HG02884 (cell line): ENCODE data around the gene PLAGL2.

Experiments used
- ATAC-seq: cut with Tn5 transposase; IDR thresholded peaks from one replicate; pipeline ENCODE4 v1.9.1; 2021; ENCODE audit warnings: mild to moderate bottlenecking, moderate library complexity; ENCODE audit not compliant: unreplicated experiment

PLAGL2 gene

DNA sequence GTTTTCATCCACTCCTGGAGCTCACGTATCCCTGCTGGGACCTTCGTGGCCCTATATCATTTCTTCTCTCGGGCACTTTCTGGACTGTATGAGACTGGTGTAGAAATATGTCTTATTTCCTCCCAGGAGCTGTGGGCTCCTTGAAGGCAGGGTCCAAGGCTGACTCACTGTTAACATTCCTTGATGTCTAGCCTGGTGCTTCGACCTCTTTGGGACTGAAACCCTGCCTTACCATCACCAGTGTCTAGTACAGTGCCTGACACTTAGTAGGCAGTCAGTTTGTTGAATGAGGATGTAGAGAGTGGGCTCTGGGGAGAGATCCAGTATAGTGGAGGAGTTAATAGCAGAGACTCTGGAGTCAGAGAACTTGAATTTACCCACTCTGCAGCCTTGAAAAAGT lies 23.7 kb upstream of the PLAGL2 start:
- no peak for ATAC-seq

DNA sequence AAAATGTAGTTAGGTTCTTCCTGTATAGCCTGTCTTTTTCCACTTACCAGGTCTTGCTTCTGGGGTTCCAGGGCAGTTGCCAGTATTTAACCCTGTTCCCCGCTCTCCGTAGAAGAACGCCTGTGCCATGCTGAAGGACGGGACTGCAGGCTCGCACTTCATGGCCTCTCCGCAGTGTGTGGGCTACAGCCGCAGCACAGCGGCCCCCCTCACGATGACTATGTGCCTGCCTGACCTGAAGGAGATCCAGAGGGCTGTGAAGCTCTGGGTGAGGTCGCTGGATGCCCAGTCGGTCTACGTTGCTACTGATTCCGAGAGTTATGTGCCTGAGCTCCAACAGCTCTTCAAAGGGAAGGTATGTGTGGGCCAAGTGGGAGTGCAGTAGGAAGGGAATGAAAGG lies 23.2 kb upstream of the PLAGL2 start:
- ATAC-seq, result no peak

DNA sequence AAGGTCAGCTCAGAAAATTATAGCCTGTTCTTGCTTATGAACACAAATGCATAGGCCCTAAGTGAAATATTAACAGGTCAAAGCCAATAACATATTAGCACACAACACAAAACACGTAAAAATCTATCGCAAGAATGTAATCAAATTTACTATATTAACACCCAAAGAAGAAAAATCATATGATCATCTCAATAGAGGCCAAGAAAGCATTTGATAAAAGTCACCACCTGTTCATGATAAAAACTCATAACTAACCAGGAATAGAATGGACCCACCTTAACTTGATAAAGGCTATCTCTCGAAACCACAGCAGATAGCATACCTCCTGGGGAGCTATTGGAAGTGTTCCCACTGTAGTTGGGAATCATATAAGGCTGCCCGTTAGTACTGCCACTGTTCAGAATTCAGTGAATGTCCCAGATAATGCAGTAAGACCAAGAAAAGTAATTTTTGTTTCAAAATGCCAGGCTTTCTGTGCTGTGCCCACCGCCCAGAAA lies 21.8 kb upstream of the PLAGL2 start:
- no peak for ATAC-seq

DNA sequence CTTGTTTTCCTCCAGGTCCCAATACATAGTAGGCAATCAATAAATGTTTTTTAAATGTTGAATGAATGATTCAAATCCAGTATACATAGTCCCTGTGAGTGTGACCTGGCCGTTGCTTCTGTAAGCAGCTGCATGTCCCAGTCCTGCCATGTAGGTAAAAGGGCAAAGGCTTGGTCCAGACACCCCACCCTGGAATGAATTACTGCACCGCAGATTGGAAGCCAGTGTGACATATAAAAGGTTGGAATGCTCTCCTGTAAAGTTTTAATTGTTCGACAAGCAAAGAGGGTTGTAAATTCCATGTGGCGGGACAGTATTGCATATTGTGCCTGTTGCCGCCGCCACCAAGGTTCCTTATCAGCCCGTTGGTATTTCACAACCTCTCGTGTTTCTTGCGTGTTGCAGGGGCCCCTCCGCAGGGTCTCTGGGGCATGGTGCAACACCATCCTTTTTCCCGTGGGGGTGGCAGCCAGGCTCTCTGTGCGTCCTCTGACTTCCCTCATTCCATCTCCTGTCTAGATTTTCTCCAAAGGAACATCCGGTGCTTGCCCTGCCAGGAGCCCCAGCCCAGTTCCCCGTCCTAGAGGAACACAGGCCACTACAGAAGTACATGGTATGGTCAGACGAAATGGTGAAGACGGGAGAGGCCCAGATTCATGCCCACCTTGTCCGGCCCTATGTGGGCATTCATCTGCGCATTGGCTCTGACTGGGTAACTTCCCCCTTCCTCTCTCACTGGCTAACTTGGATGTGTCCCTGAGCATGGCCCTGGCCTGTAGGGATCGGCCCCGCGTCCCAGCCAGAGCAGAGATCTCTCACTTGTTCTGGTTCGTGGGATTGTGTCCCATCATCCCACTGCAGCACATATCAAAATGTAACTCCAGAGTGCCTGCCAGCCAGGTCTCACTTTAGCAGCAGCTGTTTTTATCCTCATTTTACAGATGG lies 20.5 kb upstream of the PLAGL2 start:
- ATAC-seq, result no peak

DNA sequence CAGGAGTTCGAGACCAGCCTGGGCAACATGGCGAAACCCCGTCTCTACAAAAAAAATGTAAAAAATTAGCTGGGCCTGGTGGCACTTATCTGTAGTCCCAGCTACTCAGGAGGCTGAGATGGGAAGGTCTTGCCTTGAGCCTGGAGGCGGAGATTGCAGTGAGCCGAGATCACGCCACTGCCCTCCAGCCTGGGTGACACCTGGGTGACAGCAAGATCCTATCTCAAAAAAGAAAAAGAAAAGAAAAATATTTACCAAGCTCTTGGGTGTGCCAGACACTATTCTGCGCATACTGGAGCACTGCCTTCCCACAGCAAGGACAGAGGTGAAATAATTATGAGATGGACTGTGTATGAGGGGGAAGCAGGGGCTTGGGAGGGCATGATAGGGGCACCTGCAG lies 19.8 kb upstream of the PLAGL2 start:
- ATAC-seq, result no peak

DNA sequence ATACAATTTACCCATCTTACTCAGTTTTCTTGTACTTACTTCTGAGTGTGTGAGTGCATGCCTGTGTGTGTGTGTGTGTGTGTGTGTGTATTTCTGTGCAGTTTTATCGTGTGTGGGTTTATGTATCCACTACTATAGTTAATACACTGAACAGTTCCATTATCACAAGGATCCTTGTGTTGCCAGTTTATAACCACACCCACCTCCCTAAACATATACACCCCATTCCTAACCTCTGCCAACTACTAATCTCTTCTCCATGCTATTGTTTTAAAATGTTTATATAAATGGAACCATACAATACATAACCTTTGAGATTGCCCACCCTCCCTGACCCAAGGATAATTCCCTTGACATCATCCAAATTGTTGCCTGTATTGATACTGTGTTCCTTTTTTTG lies 18.8 kb upstream of the PLAGL2 start:
- no peak for ATAC-seq

DNA sequence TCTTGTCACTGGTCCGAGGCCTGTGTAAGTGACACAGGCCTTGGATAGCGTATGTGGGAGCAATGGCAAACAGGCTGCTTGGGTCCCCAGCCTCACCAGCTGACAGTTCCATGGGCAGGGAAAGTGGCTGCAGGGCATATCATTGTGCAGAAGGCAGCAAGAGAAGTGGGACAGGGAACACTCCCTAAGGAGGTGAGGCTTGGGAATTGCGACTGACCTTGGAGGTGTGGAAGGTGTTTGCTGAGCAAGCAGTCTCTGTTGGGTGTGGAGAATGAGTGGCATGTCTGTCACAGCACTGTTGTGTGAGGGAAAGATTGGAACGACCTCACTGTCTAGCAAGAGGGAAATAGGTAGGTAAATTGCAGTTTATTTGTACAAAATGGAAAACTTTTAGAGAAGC lies 16.9 kb upstream of the PLAGL2 start:
- no peak for ATAC-seq

DNA sequence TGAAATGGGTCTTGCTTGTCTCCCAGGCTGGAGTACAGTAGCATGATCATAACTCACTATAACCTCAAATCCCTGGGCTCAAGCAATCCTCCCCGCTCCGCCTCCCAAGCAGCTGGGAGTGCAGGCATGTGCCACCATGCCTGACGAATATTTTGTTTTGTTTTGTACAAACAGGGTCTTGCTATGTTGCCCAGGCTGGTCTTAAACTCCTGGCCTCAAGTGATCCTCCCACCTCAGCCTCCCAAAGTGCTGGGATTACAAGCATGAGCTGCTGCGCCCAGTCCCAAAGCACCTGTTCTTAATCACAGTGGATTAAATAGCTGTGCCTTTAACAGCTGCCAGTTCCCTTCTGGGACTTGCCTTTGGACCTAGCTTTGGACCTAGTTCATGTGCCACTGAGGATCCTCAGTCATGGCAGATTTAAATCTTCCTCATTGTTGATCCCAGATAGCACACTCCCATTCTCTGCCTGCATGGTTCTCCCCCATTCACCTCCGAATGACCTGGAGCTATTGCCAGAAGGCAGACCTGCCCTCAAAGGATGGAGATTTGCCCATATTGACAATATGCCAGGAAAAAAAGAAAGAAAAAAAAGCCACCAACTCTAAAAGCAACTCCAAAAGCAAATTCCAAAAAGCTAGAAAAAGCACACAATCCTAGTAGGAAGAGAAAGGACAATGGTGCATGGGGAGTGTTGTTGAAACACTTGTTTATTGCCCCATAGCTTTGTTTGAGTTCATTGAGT lies 10.8 kb upstream of the PLAGL2 start:
- no peak for ATAC-seq

DNA sequence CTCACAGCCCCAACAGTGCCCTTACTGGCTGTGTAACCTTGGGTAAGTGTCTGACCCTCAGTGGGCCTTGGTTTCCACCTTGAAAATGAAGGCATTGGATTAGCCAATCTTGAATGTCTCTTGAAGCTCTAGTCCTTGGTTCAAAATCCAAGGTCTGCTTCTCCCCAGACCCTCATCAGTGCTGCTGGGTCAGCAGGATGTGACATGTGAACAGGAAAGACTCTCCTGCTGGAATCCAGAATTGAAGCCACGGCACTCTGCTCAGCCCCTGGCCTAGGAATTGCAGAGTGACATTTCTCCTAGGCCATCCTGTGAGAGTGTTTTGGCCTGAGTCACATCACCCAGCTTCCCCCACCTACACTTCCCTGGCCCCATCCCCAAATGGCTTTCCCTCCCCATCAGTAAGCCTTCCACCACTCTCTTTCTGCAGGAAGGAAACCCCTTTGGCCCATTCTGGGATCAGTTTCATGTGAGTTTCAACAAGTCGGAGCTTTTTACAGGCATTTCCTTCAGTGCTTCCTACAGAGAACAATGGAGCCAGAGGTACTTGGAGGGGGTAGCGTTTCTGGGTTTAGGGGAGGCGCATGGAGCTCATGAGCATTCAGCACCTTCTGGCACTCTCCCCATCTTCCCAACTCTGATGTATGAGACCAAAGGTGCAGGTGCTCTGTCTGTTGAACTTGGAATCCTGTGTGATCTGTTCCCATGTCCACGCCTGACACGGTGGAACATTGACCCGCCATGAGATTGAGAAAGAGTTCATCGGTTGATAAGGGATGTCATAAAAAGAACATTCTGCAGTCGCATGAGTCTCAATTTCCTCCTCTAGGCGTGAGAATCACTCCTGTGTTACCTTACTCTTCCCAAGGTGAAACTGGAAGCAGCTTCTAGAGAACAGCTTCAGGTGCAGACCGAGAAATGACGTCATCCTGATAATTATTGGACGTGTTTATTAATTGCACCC lies 8.9 kb upstream of the PLAGL2 start:
- ATAC-seq, result no peak

DNA sequence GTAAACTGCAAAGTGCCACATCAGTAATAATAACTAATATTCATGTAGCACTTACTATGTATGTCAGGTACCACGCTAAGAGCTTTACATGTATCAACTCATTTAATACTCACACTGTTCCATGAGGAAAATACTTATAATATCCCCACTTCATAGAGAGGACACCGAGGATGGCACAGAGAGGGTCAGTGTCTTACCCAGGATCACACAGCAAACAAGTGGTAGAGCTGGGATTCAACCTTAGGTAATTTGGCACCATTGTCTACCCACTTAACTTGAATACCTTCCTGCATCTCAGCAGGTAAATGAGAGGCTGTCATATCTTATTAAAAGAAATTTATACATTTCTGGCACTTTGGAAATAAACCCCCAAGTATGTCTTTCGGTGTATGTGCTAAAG lies 8.2 kb upstream of the PLAGL2 start:
- ATAC-seq, result no peak

DNA sequence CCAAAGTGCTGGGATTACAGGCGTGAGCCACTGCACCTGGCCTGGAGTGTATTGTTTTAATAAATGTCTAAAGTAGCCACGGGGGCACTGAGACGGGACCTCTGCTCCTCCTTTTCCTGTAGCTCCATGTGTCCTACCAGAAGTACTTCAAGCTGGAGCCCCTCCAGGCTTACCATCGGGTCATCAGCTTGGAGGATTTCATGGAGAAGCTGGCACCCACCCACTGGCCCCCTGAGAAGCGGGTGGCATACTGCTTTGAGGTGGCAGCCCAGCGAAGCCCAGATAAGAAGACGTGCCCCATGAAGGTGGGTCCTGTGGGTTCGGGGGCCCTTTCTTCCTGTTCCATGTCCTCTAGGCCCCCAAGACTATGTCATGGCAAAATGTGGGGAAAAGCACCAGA lies 7.6 kb upstream of the PLAGL2 start:
- no peak for ATAC-seq

DNA sequence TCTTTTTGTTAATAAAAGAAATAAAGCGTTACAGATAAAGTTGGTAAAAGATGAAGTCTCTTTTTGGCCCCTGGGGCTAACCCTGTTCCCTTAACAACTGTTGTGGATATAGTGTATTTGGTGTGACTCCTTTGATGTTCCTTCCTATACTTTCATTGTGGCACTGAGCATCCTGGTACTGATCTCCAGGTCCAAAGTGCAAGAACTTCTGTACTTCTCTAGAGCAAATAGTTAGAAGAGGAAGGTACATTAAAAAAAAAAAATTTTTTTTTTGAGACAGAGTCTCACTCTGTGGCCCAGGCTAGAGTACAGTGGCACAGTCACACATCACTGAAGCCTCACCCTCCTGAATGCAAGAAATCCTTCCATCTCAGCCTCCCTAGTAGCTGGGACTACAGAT lies 6.3 kb upstream of the PLAGL2 start:
- ATAC-seq, result no peak

DNA sequence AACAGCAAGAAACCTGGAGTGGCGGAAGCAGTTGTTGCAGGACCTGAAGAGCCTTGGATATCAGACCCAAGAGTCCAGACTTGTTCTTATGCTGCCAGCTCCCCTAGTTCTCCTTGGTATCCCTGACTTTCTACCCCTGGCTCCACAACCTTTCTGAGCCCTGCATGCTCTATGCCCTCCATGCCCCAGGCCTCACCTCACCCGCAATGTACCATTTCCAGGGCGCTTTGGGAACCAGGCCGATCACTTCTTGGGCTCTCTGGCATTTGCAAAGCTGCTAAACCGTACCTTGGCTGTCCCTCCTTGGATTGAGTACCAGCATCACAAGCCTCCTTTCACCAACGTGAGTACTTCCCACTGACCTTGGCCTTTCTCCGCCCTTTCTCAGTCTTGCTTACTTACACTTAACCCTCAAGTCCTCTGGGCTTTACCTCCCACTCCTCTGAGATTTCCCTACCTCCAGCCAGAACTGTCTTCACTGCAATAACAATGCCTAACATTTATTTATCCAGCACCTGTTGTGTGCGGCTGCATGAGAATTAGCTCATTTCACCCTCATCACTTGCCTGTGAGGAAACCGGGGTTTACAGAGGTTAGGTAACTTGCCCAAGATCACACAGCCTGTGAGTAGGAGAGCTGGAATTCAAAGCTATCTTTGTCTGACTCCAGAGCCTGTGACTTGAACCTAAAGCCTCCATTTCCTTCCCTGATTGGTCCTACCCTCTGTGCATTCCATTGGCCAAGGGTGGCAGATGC lies 2.5 kb upstream of the PLAGL2 start:
- no peak for ATAC-seq

DNA sequence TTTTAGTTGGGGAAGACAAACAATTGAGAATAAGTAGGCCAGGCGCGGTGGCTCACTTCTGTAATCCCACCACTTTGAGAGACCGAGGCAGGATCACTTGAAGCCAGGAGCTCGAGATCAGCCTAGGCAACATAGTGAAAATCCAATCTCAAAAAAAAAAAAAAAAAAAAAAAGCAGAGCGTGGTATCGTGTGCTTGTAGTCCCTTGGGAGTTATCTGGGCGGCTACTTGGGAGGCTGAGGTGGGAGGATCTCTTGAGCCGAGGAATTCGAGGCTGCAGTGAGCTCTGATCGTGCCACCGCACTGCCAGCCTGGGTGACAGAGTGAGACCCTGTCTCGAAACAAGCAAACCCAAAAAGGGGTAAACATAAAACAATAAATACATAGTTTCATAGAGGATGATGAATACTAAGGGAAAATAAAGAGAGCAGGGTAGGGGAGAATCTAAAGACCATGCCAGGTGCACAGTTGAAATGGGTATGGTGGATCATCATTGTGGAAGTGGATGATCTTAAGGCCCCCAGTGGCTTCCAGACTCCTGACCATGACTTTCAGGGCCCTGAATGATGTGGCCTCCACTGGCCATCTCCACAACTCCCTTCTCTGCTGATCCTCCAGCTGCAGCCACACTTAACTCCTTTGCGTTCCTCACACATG lies 1.1 kb upstream of the PLAGL2 start:
- no peak for ATAC-seq

DNA sequence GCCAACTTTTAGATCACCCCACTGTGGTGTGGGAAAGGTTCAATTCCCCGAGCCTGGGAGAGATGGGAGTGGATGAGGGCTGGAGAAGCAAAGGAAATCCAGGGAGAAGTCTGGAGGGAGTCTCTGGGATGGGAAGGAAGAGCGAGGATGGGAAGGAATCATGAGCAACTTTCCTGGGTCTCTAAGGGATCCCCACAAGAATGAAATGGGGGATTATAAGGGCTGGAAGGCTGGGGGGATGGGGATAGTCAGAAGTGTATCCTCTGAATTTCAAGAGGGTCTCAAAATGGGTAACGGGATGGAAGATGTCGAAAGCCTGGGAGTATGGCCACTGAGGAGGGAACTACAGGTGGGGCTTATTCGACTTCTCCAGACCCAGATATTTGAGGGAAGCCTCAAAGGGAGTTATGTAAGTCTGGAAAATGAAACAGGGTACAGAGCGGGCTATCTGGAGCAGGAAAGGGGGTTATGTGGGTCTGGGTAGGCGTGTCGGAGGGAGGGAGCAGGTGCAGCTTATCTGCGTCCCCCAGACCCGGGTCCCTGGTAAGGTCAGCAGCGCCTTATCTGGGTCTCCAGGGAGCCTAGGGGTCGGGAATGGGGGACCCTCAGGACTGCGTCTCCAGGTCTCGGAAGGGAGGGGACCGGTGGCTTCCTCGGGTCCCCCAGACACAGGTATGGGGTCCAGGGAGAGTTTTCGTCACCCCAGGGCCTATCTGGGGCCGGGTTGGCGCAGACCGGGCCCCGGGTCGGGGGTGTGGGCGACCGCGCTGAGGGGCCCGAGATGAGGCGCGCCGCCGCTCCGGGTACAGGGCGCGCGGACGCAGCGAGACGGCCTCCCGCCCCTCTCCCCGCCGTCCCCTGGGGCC lies 550 bp downstream of the PLAGL2 start:
- peak; percentile 20 for ATAC-seq

DNA sequence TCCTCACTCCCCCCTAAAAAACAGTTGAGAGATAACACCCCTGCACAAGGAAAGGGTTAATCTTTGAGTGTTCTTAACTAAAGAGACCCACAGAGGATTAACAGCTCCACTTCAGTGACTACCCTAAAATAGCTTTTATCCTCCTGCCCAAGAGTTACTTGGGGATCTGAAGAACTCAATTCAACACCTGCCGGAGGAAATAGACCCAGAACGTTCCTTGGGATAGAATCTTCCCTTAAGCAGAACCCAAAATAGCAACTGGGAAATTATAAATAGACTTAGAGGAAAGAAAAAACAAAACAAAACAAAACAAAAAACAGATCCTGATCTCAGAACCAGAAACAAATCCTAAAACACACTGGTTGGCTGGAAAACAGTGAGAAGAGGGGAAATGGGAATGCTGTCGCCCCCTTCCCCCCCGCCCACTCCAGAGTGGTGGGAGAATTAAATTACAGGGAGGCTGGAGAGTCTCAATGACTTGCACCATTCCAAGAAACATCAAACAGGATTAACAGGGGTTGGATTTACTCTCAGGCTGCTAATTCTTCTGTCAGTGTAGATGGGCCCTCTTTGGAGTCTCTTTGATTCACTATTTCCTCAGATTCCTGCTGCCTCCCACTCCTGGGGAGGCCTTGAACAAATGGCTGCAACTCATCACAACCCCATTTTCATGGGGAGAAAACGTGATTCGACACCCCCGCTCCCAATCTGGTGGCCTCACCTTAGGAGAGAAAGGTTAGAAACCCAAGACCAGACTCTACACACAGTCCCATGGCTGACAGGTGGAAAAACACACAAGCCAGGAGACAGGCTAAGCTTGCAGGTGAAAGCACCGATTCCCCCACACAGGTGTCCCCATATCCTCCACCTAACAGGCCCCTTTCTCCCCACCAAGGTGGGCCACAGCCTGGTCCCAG lies 1.4 kb downstream of the PLAGL2 start:
- no peak for ATAC-seq

DNA sequence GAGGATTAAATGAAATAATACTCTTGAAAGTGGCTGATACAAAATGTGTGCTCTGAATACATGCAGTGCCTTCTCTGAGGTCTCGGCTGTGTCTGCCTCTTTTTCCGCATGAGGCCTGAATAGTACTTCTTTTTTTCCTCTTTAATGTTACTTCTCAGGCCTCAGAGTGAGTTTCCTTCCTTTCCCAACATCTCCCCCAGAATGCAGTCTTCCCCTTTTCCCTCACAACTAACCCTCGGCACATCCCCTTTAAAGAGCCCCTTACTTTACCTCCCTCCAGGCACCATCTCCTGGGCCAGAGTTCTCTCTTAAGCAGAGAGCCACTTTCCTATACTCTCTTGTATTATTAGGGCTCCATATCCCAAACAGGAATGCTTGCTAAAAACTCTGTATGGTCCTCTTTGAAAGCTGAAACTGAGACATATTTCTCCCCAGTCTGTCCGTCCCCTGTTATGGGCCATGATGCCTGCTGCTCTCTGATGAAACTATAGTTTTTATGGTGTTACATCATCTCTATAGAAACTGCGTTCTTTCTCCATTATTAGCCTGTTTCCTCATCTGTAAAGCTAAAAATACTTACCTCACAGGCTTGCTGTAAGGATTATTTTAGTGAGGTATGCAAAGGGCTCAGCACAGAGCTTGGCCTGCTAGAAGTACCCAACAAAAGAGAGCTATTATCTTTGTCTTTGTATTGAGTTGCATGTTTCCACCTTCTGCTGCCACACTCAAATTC lies 2.3 kb downstream of the PLAGL2 start:
- ATAC-seq, result no peak
